ENCODE data around the gene RPL22L1.
"Not testable (repeated sequence)": the region's sequence is repeated elsewhere in the genome, so short reads cannot be mapped to it uniquely, and the experiment has no call there.

The RPL22L1 gene

GRCh38 chr3:170884109-170884930 lies 14.3 kb upstream of the RPL22L1 start:
- in situ Hi-C loops (cut with MboI; ENCODE audit: low sequenced_read_pairs) = not testable (repeated sequence)

DNA sequence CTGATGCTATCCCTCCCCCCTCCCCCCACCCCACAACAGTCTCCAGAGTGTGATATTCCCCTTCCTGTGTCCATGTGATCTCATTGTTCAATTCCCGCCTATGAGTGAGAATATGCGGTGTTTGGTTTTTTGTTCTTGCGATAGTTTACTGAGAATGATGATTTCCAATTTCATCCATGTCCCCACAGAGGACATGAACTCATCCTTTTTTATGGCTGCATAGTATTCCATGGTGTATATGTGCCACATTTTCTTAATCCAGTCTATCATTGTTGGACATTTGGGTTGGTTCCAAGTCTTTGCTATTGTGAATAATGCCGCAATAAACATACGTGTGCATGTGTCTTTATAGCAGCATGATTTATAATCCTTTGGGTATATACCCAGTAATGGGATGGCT lies 8.7 kb upstream of the RPL22L1 start:
- in situ Hi-C loops (cut with MboI; ENCODE audit: low sequenced_read_pairs) = not testable (repeated sequence)

DNA sequence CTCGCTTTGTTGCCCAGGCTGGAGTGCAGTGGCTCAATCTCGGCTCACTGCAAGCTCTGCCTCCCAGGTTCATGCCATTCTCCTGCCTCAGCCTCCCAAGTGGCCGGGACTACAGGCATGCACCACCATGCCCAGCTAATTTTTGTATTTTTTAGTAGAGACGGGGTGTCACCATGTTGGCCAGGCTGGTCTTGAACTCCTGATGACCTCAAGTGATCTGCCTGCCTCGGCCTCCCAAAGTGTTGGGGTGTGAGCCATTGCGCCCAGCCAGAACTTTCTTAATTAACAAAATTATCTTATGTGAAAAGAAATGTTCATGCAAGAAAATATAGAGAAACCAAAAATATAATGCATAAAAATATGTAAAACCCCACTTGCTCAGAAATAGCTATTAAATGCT lies 7.3 kb upstream of the RPL22L1 start:
- in situ Hi-C loops (cut with MboI; ENCODE audit: low sequenced_read_pairs) = not testable (repeated sequence)

DNA sequence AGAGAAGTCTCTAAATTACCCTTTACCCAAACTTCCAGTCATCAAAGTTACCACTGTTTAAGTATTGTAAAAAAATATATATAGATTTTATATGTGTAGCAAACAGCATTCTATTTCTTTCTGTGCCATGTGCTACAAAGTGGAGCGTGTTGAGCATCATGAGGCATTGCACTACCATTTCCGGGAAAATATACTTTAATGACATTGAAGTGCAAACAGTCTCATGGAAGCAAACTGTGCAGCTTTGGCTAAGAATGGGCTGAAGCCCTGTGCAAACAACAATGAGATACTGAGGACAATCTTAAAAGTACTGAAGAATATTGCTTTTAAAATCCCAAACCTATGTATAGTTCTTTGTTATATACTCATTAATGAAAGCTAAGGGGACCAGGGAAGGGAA lies 6.5 kb upstream of the RPL22L1 start:
- in situ Hi-C loops (cut with MboI; ENCODE audit: low sequenced_read_pairs) = no loop called here

GRCh38 chr3:170869239-170869590 lies 780 bp downstream of the RPL22L1 start:
- in situ Hi-C loops (cut with MboI; ENCODE audit: low sequenced_read_pairs) = no loop called here

- in situ Hi-C loops (cut with MboI; ENCODE audit: low sequenced_read_pairs) = no loop called here
Measured at GRCh38 chr3:170868577-170869238, 1.3 kb downstream of the RPL22L1 start.

DNA sequence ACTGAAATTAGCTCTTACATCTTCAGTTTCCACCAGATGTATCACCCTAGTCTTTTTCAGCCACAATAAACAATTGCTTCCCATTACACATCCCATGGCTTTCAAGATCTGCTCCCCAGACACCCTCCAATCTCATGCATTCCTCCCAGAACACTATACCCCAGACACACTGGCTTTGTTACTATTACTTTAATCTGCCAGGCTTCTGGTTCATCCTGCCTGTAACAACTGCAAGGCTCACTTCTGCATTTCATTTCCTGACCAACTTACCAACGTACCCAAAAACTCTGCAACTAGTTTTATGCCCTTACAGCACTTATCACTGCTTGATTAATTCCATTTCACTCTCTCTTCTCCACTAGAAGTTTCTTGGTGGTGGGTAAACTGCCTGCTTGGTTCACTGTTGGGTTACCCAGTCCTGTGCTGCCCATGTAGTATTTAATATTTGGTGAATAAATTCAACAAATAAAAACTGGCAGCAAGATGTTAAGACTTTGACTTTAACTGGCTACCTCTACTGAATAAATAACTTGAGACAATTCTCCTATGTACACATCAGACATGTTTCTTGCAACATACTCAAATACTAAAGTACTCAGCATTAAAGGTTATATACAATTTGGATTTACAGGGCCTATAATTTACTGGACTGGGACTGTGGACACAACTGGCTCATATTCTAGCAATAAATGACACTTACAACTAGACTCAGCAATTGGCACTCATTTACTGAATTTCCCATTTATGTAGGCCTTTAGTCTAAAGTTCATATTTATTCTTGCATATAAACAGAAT lies 2.7 kb downstream of the RPL22L1 start:
- in situ Hi-C loops (cut with MboI; ENCODE audit: low sequenced_read_pairs) = no loop called here

GRCh38 chr3:170866499-170866898 lies 3.5 kb downstream of the RPL22L1 start:
- in situ Hi-C loops (cut with MboI; ENCODE audit: low sequenced_read_pairs) = no loop called here

DNA sequence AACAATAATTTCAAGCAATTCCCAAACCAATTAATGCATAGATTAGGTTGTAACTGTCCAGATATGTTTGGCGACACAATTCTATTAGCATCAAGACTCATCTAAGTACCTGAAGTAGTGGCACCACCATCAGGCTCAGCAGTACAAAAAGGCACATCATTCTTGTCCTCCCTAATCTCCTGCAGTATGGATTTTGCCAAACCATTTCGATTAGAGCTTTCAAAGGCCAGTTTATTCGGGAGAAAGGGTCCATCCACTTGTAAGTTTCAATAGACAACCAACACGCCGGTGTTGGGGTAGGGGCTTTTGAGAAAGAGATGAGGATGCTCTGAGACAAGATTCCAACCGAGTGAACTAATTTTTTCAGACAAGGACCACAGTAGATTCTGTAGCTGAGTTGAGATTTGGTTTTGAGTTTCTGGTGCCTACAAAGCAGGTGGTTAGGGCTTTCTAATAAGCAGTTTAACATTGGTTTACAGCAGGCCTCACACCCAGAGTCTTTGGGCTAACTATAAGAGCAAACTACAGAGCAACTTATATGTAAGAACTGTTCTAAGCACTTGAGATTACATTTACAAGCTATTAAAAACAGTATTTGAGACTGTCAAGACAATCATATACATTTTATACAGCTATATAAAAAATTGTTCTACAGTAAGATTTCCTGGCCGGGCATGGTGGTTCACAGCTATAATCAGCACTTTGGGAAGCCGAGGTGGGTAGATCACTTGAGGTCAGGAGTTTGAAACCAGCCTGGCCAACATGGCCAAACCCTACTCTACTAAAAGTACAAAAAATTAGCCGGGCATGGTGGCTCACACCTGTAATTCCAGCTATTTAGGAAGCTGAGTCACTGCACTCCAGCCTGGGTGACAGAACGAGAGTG lies 4.5 kb downstream of the RPL22L1 start:
- in situ Hi-C loops (cut with MboI; ENCODE audit: low sequenced_read_pairs) = no loop called here

DNA sequence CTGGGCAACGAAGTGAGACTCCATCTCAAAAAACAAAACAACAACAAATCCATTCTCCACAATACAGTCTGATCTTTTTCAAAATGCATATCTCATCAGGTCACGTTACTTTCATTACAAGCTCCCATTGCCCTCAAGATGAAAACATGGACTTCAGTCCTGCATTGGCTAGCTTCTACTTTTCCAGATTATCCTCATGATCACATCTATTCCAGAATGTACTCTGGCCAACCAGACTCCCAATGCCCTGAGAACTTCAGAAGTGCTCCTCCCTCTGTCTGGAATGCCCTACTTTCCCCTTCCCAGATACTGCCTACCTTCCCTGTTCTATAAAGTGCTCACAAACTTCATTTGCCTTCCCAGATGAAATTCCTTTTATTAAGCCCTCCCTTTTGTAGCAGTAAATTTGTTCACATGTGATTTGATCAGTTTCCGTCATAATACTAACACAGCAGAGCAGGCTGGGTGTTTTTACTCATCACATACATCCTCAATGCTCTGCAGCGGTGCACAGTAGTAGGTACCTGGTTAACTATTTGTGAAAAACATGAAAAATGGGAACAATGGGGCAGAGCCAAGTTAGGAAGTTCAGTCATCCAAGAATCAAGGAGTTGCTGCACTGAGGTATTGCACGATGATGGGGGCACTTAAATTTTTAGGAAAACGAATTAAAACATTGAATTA lies 5.3 kb downstream of the RPL22L1 start:
- in situ Hi-C loops (cut with MboI; ENCODE audit: low sequenced_read_pairs) = no loop called here

- in situ Hi-C loops (cut with MboI; ENCODE audit: low sequenced_read_pairs) = no loop called here
Measured at GRCh38 chr3:170863816-170864215, 6.2 kb downstream of the RPL22L1 start.

DNA sequence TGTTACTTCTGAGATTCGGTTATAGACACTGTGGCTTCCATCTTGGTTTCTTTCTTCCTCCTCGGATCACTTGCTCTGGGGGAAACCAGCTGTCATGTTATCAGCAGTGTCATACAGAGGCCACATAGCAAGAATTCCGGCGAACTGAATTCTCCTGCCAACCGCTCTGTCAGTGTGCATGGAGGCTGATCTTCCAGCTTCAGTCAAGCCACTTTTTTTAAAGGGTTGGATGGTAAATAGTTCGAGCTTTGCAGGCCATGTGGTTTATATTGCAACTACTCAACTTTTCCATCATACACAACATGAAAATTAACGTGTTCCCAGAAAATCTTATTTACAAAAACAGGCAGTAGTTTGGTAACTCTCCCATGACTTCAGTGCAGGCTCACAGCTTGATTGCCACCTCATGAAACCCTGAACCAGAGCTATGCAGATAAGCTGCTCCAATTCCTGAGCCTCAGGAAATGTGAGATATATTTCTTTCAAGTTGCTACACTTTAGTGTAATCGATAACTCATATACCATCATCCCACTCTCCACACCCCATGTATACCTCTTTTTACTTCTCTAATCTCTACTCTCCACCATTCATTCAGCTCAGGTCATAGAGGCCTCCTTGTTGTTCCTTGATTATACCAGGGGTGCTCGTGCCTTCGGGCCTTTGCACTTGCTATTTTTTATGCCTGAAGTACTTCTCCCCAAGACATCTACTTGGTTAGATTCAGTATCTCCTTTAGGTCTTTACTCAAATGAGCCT lies 7.2 kb downstream of the RPL22L1 start:
- in situ Hi-C loops (cut with MboI; ENCODE audit: low sequenced_read_pairs) = no loop called here

DNA sequence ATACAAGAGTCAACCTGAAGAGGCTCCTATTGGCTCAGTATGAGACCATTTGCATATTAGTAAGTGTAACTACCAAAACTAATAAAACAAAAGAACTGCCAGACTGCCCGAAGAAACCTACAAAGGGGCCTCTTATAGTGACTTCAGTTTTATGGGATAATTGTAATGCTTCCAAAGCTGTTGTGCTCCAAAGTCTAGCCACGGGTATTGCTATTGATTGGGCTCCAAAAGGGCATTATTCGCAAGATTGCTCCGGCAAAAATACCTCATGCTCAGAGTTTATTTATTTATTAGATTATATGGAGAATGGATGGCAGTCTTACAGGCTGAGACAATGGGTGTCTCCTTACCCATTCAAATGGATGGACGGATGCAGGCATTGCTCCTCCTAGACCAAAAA lies 11.4 kb downstream of the RPL22L1 start:
- in situ Hi-C loops (cut with MboI; ENCODE audit: low sequenced_read_pairs) = no loop called here

DNA sequence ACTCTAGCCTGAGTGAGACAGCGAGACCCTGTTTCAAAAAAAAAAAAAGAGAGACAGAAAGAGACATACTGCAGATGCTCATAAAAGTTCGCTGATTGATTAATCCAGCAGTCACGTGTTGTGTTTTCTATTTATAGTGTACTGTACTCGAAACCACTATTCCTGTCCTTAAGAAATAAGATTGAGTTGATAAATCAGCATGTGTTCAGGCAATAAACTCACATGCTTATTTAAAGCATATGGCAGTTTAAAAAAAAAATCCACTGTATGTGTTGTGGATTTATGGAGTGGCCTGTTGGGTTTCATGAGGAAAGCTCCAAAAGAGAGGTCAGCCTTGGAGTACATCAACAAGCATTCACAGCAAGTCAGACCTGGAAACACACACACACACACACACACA lies 17.7 kb downstream of the RPL22L1 start:
- in situ Hi-C loops (cut with MboI; ENCODE audit: low sequenced_read_pairs) = no loop called here

GRCh38 chr3:170848292-170848917 lies 21.6 kb downstream of the RPL22L1 start:
- in situ Hi-C loops (cut with MboI; ENCODE audit: low sequenced_read_pairs) = no loop called here

DNA sequence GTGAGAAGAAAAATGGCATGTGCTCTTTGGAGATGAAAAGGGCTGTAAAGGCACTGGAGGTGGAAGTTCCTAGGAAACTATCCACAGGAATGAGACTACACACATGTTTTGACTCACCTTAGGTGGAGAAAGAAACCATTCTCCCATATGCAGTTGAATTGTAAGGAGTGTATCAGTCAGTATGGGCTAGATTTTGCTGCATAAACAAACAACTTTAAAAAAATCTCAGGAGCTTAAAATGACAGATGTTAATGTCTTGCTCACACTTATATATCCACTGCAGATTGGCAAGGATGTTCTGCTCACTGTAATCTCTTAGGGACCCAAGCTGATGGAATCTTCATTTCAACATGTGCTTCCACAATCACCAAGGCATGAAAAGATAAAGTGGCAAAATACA lies 25.6 kb downstream of the RPL22L1 start:
- in situ Hi-C loops (cut with MboI; ENCODE audit: low sequenced_read_pairs) = no loop called here

DNA sequence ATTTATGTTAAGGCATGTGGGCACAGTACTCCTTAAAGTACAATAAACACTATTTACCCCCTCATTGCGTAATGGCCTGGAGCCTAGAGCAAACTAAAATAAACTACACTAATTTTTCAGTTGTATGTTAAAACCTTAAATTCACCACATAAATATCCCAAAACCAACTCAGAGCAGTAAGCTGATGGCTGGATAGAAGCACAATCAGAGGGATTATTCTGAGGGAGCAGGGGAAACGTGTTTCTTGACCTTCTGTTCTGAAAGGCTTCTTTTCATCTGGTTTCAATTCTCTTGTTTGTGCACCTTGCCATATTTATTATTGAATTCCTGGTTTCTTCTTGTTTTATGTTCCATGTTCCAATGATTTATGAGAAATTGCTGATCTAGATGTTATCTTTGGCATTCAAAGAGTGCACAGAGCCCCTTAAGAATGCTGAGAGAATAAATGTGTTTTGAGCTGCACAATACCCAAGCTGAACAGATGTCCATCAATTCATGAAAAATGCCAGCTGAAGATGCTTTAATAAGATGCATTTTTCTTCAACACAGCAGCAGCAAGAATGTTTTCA lies 29.6 kb downstream of the RPL22L1 start:
- in situ Hi-C loops (cut with MboI; ENCODE audit: low sequenced_read_pairs) = no loop called here

GRCh38 chr3:170839518-170840100 lies 30.4 kb downstream of the RPL22L1 start:
- in situ Hi-C loops (cut with MboI; ENCODE audit: low sequenced_read_pairs) = no loop called here
